ENCODE data around the gene EMX2.
"Not testable (repeated sequence)": the region's sequence is repeated elsewhere in the genome, so short reads cannot be mapped to it uniquely, and the experiment has no call there.

Gene EMX2

GRCh38 chr10:117555863-117556262 lies 13.3 kb downstream of the EMX2 start:
- no peak for DNase-seq

- no peak for DNase-seq
Observed at GRCh38 chr10:117556356-117556755, 13.8 kb downstream of the EMX2 start.

DNA sequence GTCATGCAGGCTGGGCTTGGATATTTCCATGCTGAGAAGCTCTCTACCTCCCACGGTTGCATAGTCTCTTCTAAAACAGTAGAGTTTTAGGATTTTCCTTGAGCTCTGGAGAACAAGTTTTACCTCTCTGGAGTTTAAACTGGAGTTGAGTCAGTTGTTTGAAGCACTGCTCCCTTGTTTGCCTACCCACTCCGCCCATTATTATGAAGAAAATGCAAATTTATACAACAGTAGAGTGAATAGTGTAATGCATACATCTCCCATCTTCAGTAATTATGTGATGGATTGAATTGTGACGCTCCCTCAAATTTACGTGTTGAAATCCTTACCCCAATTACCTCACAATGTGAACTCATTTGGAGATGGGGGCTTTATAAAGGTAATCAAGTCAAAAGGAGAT lies 17.2 kb downstream of the EMX2 start:
- no peak for DNase-seq

GRCh38 chr10:117560942-117561341 lies 18.4 kb downstream of the EMX2 start:
- DNase-seq = no peak

GRCh38 chr10:117562220-117562619 lies 19.7 kb downstream of the EMX2 start:
- DNase-seq = no peak

DNA sequence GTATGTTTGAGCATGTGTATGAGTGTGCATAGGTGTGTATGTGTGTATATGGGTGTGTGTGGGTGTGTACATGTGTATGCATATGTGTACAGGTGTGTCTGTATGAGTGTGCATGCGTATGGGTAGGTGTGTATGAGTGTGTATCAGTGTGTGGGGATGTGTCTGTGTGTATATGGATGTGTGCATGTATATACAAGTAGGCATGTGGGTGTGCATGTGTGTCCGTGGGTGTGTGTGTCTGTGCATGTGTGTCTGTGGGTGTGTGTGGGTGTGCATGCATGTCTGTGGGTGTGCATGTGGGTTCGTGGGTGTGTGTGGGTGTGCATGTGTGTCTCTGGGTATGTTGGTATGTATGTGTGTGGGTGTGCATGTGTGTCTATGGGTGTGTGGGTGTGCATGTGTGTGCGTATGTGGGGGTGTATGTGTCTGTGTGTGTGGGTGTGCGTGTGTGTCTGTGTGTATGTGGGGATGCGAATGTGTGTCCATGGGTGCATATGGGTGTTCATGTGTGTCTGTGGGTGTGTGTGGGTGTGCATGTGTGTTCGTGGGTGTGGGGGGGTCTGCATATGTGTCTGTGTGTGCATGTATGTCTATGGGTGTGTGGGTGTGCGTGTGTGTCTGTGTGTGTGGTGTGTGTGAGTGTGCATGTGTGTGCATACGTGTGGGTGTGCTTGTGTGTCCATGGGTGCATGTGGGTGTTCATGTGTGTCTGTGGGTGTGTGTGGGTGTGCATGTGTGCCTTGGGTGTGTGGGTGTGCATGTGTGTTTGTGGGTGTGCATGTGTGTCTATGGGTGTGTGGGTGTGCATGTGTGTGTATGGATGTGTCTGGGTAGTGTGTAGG lies 20.6 kb downstream of the EMX2 start:
- no peak for DNase-seq

DNA sequence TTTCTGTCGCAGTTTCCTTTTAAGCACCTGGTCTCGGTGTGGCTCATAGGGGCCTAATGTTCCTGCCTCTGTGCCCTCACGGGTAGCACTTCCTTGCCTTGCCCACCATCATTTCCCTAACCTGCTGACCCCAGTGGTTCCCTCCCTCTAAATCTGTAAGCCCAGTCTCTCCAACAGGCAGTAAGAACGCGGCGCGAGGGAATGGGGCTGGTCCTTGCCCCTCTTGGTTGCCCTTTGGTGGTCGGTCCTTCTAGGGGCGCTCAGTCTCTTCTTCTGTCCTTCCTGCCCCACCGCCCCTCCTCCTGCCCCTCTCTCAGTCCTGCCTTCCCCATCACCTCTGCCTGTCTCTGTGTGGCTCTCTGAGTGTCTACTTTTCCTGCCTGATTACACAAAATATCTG lies 21.2 kb downstream of the EMX2 start:
- no peak for DNase-seq

DNA sequence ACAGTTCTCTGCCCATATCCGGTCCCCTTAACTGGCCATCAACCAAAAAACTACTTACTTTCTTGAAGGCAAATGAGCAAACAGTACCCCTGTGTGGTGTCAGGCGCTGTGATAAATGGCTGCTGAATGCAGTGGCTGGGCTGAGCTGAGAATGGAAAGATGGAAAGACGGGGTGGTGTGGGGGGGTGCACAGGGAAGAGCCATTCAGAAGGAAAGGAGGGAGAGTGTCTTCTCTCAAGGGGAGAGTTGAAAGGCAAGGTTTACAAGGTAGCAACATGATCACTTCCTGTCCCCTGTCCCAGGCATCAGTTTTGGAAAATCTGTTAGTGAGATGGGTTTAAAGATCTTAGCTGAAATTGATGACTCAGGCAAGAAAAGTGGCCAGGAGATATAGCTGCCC lies 22.5 kb downstream of the EMX2 start:
- DNase-seq = no peak

GRCh38 chr10:117568334-117568733 lies 25.8 kb downstream of the EMX2 start:
- no peak for DNase-seq

GRCh38 chr10:117569610-117570390 lies 27.3 kb downstream of the EMX2 start:
- no peak for DNase-seq

GRCh38 chr10:117570880-117571279 lies 28.3 kb downstream of the EMX2 start:
- DNase-seq = no peak

DNA sequence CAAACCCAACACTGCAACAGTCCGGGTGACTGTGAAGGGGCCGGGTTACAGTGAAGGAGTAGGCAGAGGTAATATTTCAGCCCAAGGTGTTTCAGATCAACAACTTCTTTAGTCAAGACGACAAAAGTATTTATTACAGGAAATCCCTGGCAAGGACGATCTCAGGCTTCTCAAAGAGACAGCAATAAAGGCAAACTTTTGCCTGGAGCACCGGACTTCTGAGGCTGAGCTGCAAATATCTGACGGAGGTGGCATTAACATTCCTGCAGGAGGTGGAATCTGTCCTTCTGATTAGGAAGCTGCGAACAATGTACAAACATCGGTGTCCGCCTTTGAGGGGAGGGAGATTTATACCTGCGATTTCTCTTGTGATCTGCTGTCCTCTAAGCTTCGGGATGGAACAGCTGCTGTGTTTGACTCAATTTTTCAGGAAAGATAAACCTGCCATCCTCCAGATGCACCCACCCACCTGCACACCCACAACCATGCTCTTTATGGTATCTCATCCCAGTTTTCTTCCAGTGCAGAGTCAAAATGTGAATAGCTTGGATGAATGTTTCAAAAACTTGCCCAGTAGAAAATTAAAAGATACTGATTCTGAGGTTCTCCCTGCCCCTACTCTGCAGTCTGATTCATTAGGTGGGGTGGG lies 32.1 kb downstream of the EMX2 start:
- DNase-seq = no peak

DNA sequence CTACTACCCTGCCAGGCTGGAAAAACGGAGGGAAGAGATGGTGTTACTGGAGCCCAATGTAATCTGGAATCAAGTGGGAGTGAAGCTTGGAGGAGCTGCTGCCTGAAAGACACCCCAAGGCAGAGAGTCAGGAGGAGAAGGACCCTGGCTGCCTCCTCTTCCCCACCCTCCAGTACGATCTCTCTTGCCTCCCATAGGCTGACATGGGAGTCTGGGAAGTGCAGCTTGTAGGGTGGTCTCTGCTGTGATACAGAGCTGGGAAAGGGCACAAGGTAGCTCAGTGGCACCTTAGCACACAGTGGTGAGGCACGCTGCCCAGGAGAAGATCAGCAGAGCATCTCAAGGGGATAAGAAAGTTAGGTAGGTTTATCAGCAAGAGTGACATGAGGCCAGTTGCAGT lies 35.9 kb downstream of the EMX2 start:
- DNase-seq = no peak

- DNase-seq = no peak
Observed at GRCh38 chr10:117578999-117579590, 36.5 kb downstream of the EMX2 start.

- no peak for DNase-seq
Observed at GRCh38 chr10:117581961-117582360, 39.4 kb downstream of the EMX2 start.

DNA sequence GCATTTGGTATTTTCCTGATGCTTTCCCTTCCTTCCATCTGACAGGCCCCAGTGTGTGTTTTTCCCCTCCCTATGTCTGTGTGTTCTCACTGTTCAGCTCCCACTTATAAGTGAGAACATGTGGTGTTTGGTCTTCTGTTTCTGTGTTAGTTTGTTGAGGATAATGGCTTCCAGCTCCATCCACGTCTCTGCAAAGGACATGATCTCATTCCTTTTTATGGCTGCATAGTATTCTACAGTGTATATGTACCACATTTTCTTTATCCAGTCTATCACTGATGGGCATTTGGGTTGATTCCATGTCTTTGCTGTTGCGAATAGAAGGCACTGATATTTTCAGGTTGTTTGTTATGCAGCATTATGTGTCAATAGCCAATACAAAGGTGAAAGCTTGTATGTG lies 42.3 kb downstream of the EMX2 start:
- not testable (repeated sequence) for DNase-seq

DNA sequence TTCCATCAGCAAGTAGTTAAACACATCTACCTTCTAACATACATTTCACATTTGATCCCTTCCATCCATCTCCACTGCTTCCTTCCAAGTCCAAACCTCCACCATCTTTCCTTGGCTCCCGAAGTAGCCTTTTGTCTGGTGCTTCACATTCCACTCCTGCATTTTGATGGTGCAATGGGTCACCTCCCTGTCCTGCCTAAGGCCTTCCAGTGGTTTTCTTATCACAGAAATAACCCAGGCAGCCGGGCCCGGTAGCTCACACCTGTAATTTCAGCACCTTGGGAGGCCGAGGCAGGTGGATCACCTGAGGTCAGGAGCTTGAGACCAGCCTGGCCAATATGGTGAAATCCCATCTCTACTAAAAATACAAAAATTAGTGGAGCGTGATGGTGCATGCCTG lies 44.5 kb downstream of the EMX2 start:
- no peak for DNase-seq

GRCh38 chr10:117590101-117590875 lies 47.7 kb downstream of the EMX2 start:
- no peak for DNase-seq

DNA sequence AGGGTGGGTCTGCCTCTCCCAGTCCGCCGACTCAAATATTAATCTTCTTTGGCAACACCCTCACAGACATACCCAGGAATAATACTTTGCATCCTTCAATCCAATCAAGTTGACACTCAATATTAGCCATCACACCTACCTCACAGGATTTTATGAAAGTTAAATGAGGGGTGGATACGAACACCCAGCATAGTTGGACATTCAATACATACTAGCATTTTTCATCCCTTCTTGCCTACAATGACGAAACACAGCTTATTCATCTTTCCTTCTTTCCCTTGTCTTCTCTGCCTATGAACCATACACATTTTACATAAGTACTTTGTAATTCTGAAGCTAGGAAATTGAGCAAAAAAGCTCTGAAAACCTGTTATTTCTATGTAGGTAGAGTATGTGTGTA lies 48.5 kb downstream of the EMX2 start:
- no peak for DNase-seq

GRCh38 chr10:117594722-117595121 lies 52.2 kb downstream of the EMX2 start:
- no peak for DNase-seq

DNA sequence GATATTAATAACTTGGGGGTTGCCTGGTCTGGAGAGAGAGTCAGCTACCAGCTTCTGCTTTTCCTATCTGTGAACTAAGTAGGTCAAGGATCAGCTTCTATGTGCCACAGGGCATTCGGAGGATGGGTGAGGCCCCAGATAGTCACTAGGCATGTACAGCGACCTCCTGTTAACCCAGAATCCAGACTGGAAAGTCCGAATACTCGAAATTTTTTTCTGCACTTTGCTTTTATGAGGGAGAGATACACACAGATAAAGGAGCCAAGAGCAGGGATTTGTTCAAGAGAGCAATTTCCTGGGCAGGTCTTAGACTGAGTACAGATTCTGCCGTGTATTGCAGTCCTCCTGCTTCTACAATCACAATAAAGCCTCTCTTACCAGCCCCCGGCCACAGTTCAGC lies 54.2 kb downstream of the EMX2 start:
- no peak for DNase-seq

DNA sequence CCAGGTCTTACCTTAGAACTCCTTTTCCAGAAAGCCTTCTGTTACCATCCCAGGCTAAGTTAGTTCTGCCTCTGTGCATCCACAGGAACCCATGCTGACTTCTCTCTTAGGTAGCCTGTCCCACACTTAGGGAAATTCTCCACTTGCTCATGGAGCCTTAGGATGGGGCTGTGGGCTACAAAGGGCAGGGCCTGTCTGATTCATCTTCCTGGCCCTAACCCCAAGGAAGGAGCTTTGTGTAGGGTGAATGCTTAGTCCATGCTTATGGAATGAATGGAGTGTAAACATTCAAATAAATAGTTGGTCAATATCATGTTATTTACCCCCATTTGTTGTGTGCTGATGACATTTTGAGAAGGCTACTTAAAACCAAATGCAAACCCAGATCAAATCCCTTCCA lies 54.7 kb downstream of the EMX2 start:
- DNase-seq = no peak

Measured in right kidney (tissue), 1 donor.